ENCODE data around the gene BAZ2B. TPM values are rescaled to one million over a fixed set of nuclear protein-coding genes. Genes with fewer than 3 reads are reported as not detected.

BAZ2B gene
- total RNA-seq, 1 experiment from 2014 or later = 43.3 TPM

- no peak for TF ChIP-seq CTCF (IDR thresholded peaks at IDR 0.05; ENCODE audit: unreplicated experiment)
- no peak for DNase-seq
- intact Hi-C loops (cut with micrococcal nuclease; ENCODE audit: unreplicated experiment) = no loop called here
- Mint-ChIP-seq H3K4me3 (ENCODE audit: low read depth, unreplicated experiment) (no peak overlapping the region), H3K27me3 (ENCODE audit: unreplicated experiment) (no peaks in the 10 kb centered on the region), H3K9me3 (ENCODE audit: low read depth, unreplicated experiment) (no peaks in the 10 kb centered on the region), H3K27ac (ENCODE audit: unreplicated experiment) (no peak overlapping the region), H3K36me3 (ENCODE audit: insufficient read depth, unreplicated experiment) (no peaks in the 10 kb centered on the region), H3K4me1 (ENCODE audit: low read depth, unreplicated experiment) (peaks cover 2% of the 10 kb centered on the region)
- CTCF ChIA-PET = no interaction called here
- no TSS peak for BruUV-seq (replicated peaks)
Observed at GRCh38 chr2:159595410-159596046, 20.8 kb downstream of the BAZ2B start.

- CTCF ChIA-PET = no interaction called here
- H3K9me3 Mint-ChIP-seq (ENCODE audit: low read depth, unreplicated experiment) = no peaks in the 10 kb centered on the region
- no TSS peak for BruUV-seq (replicated peaks)
- TF ChIP-seq CTCF (IDR thresholded peaks at IDR 0.05; ENCODE audit: unreplicated experiment) = no peak
- DNase-seq = no peak
- no peak overlapping the region for H3K27ac Mint-ChIP-seq (ENCODE audit: unreplicated experiment)
- no peaks in the 10 kb centered on the region for H3K4me1 Mint-ChIP-seq (ENCODE audit: low read depth, unreplicated experiment)
- no peak overlapping the region for H3K4me3 Mint-ChIP-seq (ENCODE audit: low read depth, unreplicated experiment)
- H3K36me3 Mint-ChIP-seq (ENCODE audit: insufficient read depth, unreplicated experiment) = no peaks in the 10 kb centered on the region
- no peaks in the 10 kb centered on the region for H3K27me3 Mint-ChIP-seq (ENCODE audit: unreplicated experiment)
- intact Hi-C loops (cut with micrococcal nuclease; ENCODE audit: unreplicated experiment) = no loop called here
Observed at GRCh38 chr2:159592441-159592840, 23.9 kb downstream of the BAZ2B start.

GRCh38 chr2:159591221-159591620, 25.1 kb downstream of the BAZ2B start:
- Mint-ChIP-seq H3K27me3 (ENCODE audit: unreplicated experiment) (no peaks in the 10 kb centered on the region), H3K27ac (ENCODE audit: unreplicated experiment) (no peak overlapping the region), H3K4me1 (ENCODE audit: low read depth, unreplicated experiment) (no peaks in the 10 kb centered on the region), H3K36me3 (ENCODE audit: insufficient read depth, unreplicated experiment) (no peaks in the 10 kb centered on the region), H3K4me3 (ENCODE audit: low read depth, unreplicated experiment) (no peak overlapping the region), H3K9me3 (ENCODE audit: low read depth, unreplicated experiment) (no peaks in the 10 kb centered on the region)
- BruUV-seq (replicated peaks) = no TSS peak
- no peak for TF ChIP-seq CTCF (IDR thresholded peaks at IDR 0.05; ENCODE audit: unreplicated experiment)
- intact Hi-C loops (cut with micrococcal nuclease; ENCODE audit: unreplicated experiment) = no loop called here
- DNase-seq = no peak
- CTCF ChIA-PET = no interaction called here

- H3K4me1 Mint-ChIP-seq (ENCODE audit: low read depth, unreplicated experiment) = no peaks in the 10 kb centered on the region
- H3K27me3 Mint-ChIP-seq (ENCODE audit: unreplicated experiment) = no peaks in the 10 kb centered on the region
- no TSS peak for BruUV-seq (replicated peaks)
- intact Hi-C loops (cut with micrococcal nuclease; ENCODE audit: unreplicated experiment) = no loop called here
- CTCF ChIA-PET = no interaction called here
- no peak overlapping the region for H3K4me3 Mint-ChIP-seq (ENCODE audit: low read depth, unreplicated experiment)
- DNase-seq = no peak
- no peak overlapping the region for H3K27ac Mint-ChIP-seq (ENCODE audit: unreplicated experiment)
- H3K9me3 Mint-ChIP-seq (ENCODE audit: low read depth, unreplicated experiment) = no peaks in the 10 kb centered on the region
- no peaks in the 10 kb centered on the region for H3K36me3 Mint-ChIP-seq (ENCODE audit: insufficient read depth, unreplicated experiment)
- no peak for TF ChIP-seq CTCF (IDR thresholded peaks at IDR 0.05; ENCODE audit: unreplicated experiment)
Observed at GRCh38 chr2:159589286-159589685, 27.1 kb downstream of the BAZ2B start.

Measured in Calu3 (cell line).